HG03571 (cell line): ENCODE data around the gene NDUFAF2.
"Not testable (repeated sequence)": the region's sequence is repeated elsewhere in the genome, so short reads cannot be mapped to it uniquely, and the experiment has no call there.

ENCODE experiments used
- ATAC-seq: cut with Tn5 transposase; IDR thresholded peaks from one replicate; pipeline ENCODE4 v1.9.1; 2021; ENCODE audit not compliant: unreplicated experiment

The NDUFAF2 gene

DNA sequence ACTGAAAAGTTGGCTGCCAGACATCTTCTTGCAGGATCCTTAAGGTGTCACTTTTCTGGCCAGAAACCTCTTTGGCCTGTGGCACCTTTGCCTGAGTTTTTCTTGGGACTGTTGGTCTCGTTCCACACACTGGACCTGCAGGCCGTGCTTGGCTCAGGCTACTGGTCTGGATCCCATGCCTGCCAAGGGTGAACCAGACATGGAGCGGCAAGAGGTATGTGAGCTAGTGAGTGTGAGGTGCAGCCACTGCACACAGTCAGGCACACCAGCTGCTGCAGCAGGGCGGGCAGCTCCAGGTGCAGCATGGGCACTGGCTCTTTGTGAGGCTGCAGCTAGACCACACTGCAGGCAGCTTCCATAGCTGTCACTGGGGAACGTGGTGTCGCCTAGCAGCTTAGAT is 47.9 kb downstream of the NDUFAF2 start:
- ATAC-seq = no peak

DNA sequence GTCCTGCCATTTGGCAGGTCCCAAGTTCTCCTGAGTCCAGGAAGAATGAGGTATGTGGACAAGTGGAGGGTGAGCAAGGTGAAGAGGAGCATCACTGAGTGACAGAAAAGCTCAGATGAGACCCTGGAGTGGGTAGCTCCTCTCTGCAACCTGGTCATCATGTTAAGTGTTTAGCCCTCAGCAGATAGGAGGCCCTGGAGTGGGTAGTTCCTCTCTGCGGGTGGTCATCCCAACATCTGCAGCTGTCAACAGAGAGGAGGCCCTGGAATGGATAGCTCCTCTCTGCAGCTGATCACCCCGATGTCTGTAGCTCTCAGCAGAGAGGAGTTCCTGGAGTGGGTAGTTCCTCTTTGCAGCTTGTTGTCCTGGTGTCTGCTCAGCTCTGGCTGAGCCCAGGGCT is 48.4 kb downstream of the NDUFAF2 start:
- no peak for ATAC-seq

DNA sequence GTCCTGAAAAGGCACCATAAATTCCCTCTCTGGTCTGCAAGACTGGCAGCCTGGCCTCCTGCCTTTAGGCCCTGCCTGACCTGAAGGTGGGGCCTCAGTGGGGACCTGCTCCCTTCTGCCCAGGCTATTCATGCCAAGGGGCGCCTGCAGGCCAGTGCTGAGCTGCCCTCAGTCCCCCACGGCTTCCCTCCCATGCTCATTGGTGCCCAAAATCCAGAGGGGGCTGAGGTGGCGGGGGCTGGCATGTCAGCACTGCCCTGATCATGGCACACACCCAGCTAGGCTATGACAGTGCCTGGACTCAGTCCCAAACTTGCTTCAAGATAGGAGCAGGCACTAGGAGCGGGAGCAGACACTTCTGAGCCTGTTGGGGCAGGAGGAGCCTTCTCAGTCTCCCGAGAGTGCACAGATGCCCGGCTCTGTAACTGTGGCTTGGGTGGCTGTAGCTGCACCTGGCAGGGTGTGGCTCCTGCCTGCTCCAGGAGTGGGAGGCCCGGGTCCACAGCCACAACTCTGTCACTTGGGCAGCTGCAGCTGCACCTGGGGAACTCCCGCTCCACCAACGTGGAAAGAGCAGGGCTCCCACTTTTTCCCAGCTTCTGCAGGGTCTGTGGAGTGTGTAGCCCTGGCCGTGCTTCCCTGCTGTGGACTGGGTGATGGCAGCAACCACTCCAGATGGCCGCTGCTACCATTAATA is 49.0 kb downstream of the NDUFAF2 start:
- no peak for ATAC-seq

DNA sequence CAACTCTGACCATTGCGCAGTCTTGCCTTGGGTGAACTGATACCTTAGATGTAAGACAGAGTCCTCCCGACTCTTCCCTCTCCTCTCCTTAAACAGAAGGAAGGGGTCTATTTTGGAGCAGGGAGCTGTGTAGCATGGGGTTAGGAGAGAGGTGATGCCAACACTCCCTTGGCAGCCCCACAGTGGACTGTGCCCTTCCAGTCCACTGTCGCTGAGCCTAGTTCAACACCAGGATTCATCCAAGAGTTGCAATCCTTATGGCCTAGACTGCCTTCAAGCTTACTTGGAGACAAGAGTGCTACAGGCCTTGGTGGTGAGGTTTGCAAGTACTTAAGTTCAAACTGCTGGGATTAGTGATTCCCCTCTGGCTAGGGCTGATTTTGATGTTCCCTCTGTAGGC is 51.4 kb downstream of the NDUFAF2 start:
- ATAC-seq = no peak

DNA sequence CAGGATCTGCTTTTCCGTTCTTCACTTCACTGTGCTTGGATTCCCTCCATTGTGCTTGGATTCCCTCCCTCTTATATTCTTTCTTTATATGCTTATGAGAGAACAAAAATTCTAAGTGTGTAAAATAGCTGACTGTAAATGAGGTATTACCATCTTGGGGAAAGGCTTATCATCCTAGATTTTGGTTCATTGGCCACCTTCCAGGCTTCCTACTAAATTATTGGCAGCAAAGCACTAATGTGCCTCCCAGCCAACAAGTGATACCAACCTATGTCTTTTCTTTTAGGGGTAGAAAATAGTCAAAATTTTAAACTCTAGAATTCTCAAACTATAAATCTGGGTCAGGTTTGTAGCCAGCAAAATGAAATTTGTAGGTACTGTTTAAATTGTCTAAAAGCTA is 52.7 kb downstream of the NDUFAF2 start:
- ATAC-seq = no peak

DNA sequence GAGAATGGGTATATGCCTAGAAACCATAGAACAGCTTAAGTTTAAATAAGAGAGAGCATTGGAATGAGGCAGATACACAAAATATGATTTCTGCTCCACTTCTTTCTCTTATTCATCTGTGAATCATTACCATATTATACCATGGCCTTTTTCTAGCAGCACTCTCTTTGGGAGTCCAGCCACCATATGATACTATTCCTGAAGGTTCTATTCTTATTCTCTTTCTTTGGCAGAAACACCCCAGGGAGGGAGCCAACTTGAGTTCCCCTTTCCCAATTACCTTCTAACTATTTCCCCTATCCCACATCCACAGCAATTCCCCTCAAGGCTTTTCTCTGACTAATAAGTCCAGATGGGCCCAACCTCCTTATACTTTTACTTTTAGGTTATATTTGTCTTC is 55.9 kb downstream of the NDUFAF2 start:
- no peak for ATAC-seq

DNA sequence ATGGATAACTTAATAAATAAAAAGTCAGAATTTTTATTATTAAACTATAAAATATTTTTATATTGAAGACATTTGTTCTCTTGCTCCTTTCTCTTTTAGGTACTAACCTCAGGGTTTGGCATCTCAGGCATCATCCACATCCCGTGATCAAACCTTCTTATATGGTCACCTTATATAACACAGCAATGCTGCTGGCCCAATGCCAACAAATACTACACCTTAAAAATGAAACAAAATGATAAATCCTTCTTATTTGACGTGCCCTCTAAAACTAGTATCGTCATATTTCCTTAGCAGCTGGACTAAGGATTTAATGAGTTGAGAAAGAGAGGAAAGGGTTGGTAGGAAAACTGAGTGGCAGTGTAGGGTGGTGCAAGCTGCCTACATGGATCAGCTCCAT is 56.6 kb downstream of the NDUFAF2 start:
- no peak for ATAC-seq

DNA sequence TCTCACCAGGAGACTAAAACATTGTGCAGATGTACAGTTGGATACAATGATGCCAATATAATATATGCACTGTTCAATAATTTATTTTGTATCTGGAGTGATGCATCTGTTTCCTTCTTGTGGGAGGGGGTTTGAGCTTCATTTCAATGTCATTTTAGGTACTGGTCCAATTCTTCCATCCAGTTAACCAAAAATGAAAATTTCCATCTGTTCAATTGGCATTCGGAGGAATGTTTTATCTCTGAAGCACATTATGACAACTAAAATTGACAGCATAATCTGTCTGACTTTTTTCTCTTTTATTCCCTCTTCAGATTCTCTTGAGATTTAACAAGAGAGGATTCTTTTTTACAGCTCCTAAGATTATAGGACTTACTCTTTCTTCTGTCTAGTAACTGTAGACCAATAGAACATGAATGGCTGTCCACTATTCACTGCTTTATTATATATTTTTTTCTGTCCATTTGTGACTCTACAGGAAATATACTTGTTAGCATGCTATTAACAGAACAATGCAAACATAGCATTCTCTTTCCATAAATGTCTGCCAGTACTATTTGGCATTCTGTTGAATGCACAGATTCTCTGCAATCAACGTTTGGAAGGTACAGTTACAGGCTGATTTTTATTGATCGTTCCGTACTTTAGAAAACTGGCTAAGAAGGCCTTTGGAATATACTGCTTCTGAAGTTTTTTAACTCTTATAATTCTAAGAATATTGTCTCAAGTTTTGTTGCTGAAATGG is 57.8 kb downstream of the NDUFAF2 start:
- ATAC-seq = no peak

DNA sequence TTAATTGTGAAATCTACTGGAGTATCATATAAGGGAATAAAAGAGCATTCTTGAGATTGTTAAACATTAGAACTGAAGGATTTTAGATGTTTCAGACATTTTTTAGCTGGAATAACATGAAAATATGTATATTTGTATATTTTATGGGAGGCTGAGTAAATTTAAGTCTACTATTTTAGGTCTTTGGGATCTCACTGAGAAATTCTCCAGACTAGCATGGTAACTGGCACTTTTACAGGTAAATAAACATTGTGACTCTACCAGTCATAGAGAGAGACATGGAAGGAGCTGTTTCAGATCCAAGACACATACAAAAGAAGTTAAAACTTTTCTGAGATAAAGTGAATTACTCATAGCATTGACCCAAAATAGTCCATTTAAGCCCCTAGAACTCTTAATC is 59.4 kb downstream of the NDUFAF2 start:
- ATAC-seq = no peak

DNA sequence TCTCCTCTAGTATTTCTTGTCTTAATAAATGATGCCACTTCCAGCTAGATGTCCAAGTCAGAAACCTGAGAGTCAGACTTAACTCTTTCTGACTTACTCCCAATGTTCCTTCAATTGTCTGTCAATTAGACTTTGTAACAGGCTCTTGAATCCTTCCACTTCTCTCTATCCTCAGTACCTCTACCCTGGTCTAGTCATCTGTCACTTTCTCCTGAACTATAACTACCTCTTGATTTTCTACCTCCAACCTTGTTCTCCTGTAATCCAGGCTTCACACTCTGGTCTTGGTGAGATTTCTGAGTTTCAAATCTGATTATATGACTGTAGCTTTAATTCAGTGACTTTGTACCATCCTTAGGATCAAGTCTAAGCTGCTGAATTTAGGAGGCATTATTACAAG is 64.9 kb downstream of the NDUFAF2 start:
- no peak for ATAC-seq

DNA sequence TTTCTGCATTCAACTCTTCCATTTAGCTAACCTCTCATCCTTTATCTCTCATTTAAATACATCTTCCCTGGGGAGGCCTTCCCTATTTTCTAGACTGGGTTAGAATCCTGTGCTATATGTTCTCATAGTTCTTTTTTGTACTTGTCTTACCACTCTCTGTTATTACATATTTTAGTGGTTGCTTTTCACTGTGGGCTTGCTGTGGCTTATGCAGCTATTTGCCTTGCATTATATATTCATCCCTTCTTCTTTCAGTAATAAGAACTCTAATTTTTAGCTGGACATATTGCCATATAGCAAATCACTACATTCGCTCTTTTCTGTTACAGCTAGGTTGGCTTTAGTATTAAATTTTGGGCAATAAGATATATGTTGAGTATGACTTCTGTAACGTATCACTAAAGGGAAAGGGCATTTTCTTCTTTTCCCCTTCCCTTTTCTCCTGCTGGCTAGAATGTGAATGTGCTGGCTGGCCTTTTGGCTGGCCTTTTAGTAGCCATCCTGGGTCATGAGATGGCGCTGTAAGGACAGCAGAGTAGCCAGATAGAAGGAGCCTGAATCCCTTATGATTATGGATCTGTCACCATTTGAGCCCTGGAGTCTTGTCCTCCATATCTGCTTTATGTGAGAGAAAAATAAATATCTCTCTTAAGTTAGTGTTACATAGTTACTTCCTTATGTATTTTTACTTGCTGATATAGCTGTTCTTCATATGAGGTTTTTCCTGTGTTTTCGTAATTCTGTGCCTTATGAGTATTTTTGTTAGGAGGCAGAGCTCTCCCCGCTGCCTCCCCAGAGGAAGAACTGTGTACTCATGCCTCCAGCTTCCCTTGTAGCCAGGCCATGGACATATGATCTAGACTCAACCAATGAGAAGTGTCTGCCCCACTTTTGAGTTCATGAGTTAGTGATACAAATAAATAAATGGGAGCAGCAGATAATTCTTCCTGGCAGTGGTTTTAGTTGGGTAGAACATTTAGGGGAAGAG is 65.8 kb downstream of the NDUFAF2 start:
- no peak for ATAC-seq

DNA sequence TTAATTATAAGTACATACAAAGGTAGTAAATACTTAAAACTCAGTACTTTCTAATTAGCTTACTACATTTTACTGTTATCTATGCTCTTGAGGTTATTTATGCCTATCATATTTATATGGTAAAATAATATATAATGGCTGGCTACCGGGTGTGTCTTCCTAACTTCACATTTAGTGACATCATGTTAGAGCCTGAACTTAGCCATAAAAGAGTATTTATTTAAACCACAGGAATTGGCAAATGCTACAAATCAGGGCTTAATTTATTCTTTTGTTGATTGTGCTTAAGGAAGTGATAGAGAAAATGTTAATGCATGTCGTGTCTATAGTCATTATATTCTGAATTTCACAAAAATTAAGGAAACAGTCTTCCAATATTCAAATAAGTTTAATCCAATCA is 73.1 kb downstream of the NDUFAF2 start:
- ATAC-seq = no peak

DNA sequence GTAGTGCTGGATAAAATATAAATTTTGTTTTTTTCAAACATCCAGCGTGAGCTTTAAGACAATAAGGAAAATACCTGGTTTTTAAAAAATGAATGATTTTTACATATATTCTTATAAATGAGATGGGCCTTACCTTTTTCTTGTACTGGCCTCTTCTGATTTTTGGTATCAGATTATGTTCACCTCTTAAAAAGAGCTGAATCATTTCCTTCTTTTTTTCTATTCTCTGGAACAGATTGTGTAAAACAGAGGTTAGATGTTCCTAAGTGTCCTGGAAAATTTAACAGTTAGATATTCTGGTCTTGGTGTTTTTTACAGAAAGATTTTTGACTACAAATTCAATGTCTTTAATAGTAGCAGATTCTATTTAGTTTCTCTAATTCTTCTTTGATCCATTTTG is 74.6 kb downstream of the NDUFAF2 start:
- ATAC-seq = no peak

DNA sequence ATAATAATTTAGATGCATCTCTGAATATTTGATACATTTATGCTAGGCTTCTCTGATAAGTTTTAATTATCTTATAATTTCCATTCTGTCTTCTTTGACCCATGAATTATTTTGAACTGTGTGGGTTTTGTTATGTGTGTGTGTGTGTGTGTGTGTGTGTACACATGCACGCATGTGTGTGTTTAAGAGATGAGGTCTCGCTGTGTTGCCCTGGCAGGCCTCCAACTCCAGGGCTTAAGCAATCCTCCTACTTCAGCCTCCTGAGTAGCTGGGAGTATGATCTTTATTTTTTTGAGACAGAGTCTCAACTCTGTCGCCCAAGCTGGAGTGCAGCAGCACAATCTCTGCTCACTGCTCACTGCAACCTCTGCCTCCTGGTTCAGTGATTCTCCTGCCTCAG is 75.4 kb downstream of the NDUFAF2 start:
- no peak for ATAC-seq

DNA sequence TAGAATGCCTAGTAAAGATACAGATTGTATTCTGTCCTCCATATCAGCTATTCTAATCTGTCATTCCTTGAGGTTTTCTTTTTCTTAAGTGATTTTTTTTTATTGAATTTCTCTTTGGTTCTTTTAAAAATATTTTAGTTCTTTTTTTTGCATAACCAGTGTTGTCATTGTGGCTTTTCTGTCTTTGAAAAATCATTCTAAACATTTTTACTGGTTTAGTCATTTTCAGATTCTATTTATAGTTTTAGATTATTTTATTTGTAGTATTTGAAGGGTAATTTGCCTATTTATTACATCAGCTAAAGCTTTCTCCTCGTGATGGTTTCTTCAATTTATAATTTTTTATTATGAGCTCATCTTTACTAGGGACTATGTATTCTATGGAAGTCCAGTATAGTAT is 78.1 kb downstream of the NDUFAF2 start:
- no peak for ATAC-seq

DNA sequence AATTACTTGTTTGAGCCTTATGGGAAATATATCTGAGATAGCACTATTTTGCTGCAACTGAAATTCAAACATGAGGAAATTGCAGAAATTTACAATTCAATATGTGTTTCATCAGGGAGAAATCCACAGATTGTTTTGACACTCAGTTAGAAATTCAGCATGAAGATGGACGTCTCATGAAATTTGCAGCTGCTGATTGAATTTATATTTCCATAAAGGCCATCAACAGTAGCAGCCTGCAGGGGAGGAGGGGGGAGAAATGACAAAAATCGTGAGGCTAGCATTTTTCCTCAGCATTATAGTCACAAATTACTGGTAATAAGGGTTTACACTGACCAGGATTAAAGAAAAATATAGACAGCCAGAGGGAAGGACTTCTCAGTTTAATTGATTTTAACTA is 81.0 kb downstream of the NDUFAF2 start:
- ATAC-seq = no peak

DNA sequence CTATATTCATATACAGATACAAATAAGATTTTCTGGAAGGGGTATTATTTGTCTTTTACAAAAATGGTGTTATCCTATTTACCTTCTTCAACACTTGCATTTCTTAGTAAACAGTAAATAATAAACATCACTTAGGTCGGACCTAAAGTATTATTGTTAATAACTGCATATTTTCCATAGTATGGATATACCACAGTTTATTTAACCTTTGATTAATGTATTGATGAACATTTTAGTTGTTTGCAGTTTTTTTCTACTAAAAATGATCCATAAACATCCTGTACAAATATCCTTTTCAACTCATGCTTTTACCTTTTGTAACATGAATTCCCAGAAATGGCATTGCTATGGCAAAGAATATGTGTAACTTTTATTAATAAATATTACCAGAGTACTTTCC is 83.4 kb downstream of the NDUFAF2 start:
- no peak for ATAC-seq

DNA sequence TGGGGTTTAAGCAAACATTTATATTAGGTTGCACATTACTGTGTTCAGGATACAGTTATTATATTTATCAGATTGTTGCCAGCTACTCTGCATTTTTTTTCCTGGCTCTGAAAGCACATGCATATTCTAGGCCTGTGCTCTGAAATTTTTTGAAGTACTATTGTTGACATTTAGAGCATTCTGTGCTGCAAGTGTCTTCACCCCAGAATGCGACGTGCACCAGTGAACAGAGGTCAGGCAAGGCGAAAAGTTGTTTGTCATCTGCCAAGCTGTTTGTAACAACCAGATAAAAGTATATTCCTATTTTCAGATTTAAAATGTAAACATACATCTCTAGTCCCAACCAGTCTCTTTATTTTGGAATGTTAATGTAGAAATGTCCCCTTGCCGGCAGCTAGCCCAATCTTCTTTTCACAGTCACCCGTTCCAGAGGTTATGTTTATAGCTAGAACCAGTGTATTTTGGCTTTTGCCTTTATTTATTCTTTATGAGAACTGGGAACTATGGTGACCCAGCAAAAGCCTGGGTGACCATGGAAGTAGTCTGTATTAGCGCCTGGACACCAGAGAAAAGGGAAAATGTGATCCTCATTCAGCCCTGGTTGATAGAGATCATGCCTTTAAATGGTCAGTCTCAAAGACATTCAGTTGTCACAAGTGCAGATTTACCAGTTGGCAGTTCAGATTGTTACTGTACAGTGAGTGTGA is 84.6 kb downstream of the NDUFAF2 start:
- no peak for ATAC-seq

DNA sequence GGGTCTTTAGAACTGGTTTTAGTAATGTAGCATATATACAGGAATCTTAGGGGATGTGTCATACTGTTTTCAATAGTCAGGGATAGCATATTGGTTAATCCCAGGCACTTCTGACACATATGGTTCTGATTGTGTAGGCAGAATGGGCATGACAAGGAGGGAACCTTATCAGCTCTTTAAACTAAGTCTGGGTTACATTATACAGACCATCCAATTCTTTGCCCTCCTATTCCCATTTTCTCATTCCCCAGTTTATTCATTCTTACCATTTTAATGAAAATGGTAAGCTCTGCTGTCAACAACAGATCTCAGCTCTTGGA is 85.1 kb downstream of the NDUFAF2 start:
- no peak for ATAC-seq

DNA sequence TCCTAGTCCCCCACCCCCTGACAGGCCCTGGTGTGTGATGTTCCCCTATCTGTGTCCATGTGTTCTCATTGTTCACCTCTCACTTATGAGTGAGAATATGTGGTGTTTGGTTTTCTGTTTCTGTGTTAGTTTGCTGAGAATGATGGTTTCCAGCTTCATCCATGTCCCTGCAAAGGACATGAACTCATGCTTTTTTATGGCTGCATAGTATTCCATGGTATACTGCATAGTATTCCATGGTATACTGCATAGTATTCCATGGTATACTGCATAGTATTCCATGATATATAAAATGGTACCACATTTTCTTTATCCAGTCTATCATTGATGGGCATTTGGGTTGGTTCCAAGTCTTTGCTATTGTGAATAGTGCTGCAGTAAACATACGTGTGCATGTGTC is 86.3 kb downstream of the NDUFAF2 start:
- ATAC-seq = not testable (repeated sequence)

DNA sequence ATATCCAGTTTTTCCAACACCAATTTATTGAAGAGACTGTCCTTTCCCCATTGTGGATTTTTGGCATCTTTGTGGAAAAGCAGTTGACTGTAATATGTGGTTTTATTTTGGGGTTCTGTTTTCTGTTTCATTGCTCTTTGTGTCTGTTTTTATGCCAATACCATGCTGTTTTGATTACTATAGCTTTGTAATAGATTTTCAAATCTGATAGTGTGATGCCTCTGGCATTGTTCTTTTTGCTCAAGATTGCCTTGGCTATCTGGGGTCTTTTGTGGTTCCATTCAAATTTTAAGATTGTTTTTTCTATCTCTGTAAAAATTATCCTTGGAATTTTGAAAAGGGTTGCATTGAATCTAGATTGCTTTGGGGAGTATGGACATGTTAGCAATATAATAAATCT is 99.5 kb downstream of the NDUFAF2 start:
- ATAC-seq = no peak
